ENCODE measurements around the gene DQX1.
A peak's percentile ranks its signal among the peaks of the same experiment; 100 is the strongest.

DQX1 gene

DNA sequence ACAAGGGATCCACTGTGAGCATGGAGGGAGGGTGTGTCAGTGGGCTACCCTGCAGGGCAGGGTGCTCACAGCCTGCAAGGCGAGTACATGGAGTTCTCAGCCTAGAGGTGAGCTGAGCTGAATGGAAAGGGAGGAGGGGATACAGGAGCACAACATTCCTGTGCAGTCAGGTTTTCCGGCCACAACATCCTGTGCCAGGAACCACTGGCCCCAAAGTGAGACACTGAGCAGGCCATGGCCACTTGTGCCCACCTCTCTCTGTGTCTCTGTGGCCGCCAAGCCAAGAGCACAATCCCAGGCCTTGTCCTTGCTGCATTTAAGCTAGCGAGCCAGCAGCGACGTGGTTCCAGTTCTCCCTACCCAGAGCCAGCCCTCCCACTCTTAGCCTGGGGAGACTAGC, 34.6 kb upstream of the DQX1 start:
- H3K36me3 Mint-ChIP-seq, result peaks cover 12% of the 10 kb centered on the region
- no peaks in the 10 kb centered on the region for H3K9me3 Mint-ChIP-seq
- peaks cover 26% of the 10 kb centered on the region for H3K27me3 Mint-ChIP-seq
- H3K4me3 Mint-ChIP-seq, result no peak overlapping the region
- DNase-seq, result no peak
- H3K4me1 Mint-ChIP-seq, result peaks cover 28% of the 10 kb centered on the region
- CTCF ChIA-PET, result no interaction called here
- H3K27ac Mint-ChIP-seq, result no peak overlapping the region

DNA sequence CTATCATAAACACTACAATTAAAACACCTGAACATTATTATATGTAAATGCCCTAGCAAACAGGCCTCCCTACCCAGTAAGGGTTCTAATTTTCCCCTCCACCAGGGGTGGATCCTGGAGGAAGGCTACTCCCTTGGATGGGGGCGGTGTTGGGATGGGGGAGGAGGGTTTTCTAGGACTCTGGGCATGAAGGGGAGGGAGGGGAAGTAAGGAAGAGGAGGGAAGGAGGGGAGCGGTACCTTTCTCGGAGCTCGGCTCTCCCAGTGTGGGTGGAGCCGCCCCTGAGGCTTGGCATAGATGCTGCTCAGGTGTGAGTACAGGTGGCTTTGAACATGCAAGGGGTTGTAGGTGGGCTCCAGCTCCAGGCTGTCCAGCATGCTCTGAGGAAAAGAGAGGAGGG, 33.9 kb upstream of the DQX1 start:
- H3K27me3 Mint-ChIP-seq, result peaks cover 27% of the 10 kb centered on the region
- H3K27ac Mint-ChIP-seq, result no peak overlapping the region
- DNase-seq, result no peak
- H3K4me3 Mint-ChIP-seq, result no peak overlapping the region
- H3K4me1 Mint-ChIP-seq, result peaks cover 34% of the 10 kb centered on the region
- peaks cover 12% of the 10 kb centered on the region for H3K36me3 Mint-ChIP-seq
- CTCF ChIA-PET, result interaction anchor here (0.7 to 1.2 kb wide), 3 partner anchors 10 to 16 kb away, joined by 3 read pairs; no protein-coding TSS in a partner anchor
- no peaks in the 10 kb centered on the region for H3K9me3 Mint-ChIP-seq

DNA sequence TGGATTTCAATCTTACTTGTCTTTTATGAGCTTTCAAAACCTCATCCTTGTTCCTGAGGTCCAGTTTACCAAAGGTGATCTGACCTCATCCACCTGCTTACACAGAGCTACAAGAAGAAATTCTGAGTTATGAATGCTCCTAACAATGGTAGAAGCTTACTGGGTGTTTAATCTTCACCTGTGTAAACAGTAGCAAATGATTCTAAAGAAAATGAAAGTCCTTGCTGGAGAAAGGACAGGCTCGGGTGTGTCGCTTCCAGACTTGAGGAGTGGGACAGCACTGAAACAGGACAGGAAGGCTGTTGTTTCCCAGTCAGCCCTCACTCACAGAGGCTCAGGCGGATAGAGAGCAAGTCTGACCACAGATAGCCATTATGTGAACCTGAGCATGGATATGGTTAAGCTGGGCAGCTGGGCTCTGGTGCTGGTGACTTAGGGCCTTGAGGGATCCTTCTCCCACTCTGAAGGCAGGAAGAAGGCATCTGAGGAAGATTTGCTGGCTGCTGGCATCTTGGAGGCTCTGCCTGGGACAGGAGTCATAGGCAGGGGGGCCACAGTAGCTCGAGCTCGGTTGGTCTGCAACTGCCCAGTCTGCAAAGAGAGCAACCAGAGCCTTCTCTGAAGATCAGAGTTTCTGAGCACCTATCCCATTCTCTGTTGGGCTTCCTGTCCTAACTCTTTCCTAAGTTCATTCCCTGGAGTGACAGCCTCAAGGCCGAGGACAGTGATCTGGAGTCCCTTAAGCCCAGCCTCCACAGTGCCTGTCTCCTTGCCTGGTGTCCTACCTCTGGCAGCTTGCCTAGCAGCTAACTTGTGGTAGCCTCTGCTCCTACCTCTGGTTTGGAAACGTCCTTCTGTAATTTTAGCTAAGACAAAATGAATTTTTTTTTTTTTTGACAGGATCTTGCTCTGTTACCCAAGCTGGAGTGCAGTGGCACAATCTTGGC, 32.5 kb upstream of the DQX1 start:
- Mint-ChIP-seq H3K9me3 (no peaks in the 10 kb centered on the region), H3K27me3 (peaks cover 32% of the 10 kb centered on the region), H3K4me3 (no peak overlapping the region), H3K36me3 (peaks cover 13% of the 10 kb centered on the region), H3K4me1 (peaks cover 36% of the 10 kb centered on the region), H3K27ac (no peak overlapping the region)
- no peak for DNase-seq
- CTCF ChIA-PET, result interaction anchor here (0.7 to 3.6 kb wide), 4 partner anchors 12 to 41 kb away, joined by 3 to 11 read pairs (median 3); no protein-coding TSS in a partner anchor

DNA sequence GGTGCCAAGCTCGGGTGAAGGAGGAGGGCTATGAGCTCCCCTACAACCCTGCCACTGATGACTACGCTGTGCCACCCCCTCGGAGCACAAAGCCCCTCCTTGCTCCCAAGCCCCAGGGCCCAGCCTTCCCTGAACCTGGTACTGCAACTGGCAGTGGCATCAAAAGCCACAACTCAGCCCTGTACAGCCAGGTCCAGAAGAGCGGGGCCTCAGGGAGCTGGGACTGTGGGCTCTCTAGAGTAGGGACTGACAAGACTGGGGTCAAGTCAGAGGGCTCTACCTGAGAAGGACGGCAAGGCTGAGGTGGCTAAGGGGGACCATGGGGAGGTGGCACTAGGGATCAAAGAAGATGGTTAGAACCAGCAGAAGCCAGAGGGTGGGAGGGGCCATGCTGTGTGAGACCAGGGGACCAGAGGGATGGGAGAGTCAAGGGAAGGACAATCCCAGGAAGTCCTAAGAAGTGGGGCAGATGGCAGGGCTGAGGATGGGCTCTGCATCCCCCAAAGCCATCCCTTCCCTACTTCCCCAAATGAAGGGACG, 30.9 kb upstream of the DQX1 start:
- CTCF ChIA-PET, result interaction anchor here (0.9 to 3.6 kb wide), 2 partner anchors 28 to 31 kb away, joined by 3 to 11 read pairs; no protein-coding TSS in a partner anchor
- DNase-seq, result no peak
- H3K27me3 Mint-ChIP-seq, result peaks cover 43% of the 10 kb centered on the region
- H3K4me3 Mint-ChIP-seq, result peak overlapping the region; percentile 94
- H3K4me1 Mint-ChIP-seq, result peaks cover 33% of the 10 kb centered on the region
- H3K9me3 Mint-ChIP-seq, result no peaks in the 10 kb centered on the region
- H3K27ac Mint-ChIP-seq, result peak overlapping the region; percentile 69
- peaks cover 13% of the 10 kb centered on the region for H3K36me3 Mint-ChIP-seq

DNA sequence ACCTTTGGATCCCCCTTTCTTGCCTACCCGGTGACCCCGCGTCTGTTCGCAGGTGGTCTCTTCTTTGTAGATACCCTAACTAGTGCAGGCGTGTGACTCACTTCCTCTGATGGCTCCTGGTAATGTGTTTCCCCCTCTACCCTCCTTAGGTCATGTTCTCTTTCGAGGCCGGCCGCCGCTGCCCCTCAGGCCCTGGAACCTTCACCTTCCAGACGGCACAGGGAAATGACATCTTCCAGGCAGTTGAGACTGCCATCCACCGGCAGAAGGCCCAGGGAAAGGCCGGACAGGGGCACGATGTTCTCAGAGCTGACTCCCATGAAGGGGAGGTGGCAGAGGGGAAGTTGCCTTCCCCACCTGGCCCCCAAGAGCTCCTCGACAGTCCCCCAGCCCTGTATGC, 30.1 kb upstream of the DQX1 start:
- CTCF ChIA-PET, result interaction anchor here (0.9 to 3.6 kb wide), 3 partner anchors 29 to 33 kb away, joined by 3 to 11 read pairs (median 5); no protein-coding TSS in a partner anchor
- no peak for DNase-seq
- peak overlapping the region; percentile 30 for H3K27ac Mint-ChIP-seq

DNA sequence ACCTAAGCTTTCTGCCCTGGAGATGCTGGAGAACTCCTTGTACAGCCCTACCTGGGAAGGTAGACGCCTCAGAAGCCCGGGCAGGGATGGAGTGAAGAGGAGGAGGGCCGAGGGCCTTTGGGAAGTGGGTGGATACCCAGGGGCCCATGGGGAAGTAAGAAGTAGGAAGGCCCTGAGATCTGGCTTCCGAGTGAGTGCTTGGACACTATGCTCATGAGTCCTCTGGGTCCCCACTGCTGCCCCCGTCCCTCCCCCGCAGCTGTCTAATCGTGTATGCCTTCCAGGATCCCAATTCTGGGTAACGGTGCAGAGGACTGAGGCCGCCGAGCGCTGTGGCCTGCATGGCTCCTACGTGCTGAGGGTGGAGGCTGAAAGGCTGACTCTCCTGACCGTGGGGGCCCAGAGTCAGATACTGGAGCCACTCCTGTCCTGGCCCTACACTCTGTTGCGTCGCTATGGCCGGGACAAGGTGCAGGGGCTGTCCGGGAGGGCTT, 29.6 kb upstream of the DQX1 start:
- Mint-ChIP-seq H3K4me3 (peak overlapping the region; percentile 94), H3K4me1 (peaks cover 33% of the 10 kb centered on the region), H3K27ac (peak overlapping the region; percentile 89), H3K9me3 (no peaks in the 10 kb centered on the region), H3K27me3 (peaks cover 44% of the 10 kb centered on the region), H3K36me3 (peaks cover 13% of the 10 kb centered on the region)
- DNase-seq, result no peak
- CTCF ChIA-PET, result interaction anchor here (0.9 to 3.6 kb wide), 3 partner anchors 29 to 33 kb away, joined by 3 to 11 read pairs (median 5); no protein-coding TSS in a partner anchor

More for the DNA sequence above, 30.1 kb upstream of the DQX1 start:
- Mint-ChIP-seq H3K27me3 (peaks cover 42% of the 10 kb centered on the region), H3K36me3 (peaks cover 13% of the 10 kb centered on the region), H3K9me3 (no peaks in the 10 kb centered on the region), H3K4me1 (peaks cover 33% of the 10 kb centered on the region), H3K4me3 (peak overlapping the region; percentile 94)

DNA sequence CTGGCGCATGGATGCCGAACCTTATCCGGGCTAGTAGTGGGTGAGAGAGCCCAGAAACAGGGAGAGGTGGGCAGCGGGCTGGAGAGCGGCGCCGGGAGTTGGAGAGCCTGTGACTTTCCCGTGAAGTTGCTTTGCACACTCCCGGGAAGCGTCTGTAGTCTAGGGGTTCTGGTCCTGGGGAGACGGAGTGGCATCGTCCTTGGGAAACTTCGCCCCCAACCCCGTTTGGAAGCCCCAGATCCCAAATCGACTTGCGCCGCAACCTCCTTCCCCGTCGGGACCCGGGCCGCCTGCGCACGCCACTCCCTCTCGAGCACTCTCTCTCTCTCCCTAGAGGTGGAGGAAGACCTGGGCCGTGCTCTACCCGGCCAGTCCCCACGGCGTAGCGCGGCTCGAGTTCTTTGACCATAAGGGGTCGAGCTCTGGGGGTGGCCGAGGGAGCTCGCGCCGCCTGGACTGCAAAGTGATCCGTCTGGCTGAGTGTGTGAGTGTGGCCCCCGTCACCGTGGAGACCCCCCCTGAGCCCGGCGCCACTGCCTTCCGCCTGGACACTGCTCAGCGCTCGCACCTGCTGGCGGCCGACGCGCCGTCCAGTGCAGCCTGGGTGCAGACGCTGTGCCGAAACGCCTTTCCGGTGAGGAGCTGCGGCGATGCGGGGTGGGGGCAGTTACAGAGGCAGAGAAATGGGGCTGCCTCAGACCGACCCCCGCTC, 28.9 kb upstream of the DQX1 start:
- DNase-seq, result peak; percentile 64
- H3K27me3 Mint-ChIP-seq, result peaks cover 44% of the 10 kb centered on the region
- H3K4me3 Mint-ChIP-seq, result peak overlapping the region; percentile 94

DNA sequence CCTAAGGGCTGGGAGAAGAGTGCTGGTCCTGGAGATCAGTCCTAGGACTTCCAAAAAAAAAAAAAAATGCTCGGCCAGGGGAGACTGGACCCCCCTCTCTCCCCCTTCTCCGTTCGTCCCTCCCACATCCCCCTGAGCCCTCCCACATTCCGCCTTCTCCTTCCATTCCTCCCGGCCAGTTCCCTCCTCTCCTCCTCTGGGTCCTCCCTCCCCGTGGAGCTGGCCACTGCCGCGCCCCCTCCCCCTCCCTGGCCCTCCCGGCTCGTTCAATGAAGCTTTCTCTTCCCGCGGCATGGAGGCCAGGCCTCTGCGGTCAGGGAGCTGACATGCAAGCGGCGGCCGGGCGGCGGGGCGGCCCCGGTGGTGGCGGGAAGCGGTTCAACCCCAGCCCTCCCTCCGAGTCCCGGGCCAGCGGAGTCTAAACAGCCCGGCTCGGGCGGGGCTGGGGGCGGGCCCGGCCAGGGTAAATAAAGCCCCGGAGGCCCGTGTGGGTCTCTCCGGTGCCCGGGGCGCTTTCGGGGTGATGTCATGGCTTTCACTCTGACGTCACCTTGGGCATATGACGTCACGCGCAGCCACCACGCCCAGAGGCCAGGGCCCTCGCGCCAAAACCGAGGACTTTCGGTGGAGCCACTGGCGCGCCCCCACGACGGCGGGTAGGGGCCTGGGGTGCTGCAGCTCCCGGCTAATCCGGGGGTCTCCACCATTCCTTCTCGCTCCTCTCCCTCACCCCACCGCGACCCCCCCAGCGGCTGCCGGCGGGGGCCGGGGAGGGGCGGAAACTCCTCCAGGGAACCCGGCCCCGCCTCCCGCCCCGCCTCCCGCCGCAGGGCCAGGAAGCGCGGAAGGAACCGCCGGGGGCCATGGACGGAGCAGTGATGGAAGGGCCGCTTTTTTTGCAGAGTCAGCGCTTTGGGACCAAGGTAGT, 28.1 kb upstream of the DQX1 start, which contains the start of the genes DOK1 and LOXL3:
DOK1 (plus strand) TSS at position 829 of the 928 bp plus-strand sequence; CDS start at position 864, 35 bp downstream.
LOXL3 (minus strand) TSS at position 51 of the 928 bp plus-strand sequence. CDS start 1,308 bp downstream, outside the sequence.
- DNase-seq, result peak; percentile 87
- H3K36me3 Mint-ChIP-seq, result peaks cover 13% of the 10 kb centered on the region
- no peaks in the 10 kb centered on the region for H3K9me3 Mint-ChIP-seq
- H3K27ac Mint-ChIP-seq, result peak within 1 kb of the TSS; percentile 89
- peaks cover 33% of the 10 kb centered on the region for H3K4me1 Mint-ChIP-seq
- CTCF ChIA-PET, result interaction anchor here (1.8 kb wide), 1 partner anchor 35 kb away, joined by 5 read pairs; no protein-coding TSS in a partner anchor
- peaks cover 50% of the 10 kb centered on the region for H3K27me3 Mint-ChIP-seq
- peak within 1 kb of the TSS; percentile 94 for H3K4me3 Mint-ChIP-seq

More for the DNA sequence above, 28.9 kb upstream of the DQX1 start:
- peaks cover 27% of the 10 kb centered on the region for H3K4me1 Mint-ChIP-seq
- H3K9me3 Mint-ChIP-seq, result no peaks in the 10 kb centered on the region
- CTCF ChIA-PET, result interaction anchor here (1.8 kb wide), 1 partner anchor 34 kb away, joined by 5 read pairs; no protein-coding TSS in a partner anchor
- H3K36me3 Mint-ChIP-seq, result peaks cover 13% of the 10 kb centered on the region
- peak overlapping the region; percentile 89 for H3K27ac Mint-ChIP-seq

DNA sequence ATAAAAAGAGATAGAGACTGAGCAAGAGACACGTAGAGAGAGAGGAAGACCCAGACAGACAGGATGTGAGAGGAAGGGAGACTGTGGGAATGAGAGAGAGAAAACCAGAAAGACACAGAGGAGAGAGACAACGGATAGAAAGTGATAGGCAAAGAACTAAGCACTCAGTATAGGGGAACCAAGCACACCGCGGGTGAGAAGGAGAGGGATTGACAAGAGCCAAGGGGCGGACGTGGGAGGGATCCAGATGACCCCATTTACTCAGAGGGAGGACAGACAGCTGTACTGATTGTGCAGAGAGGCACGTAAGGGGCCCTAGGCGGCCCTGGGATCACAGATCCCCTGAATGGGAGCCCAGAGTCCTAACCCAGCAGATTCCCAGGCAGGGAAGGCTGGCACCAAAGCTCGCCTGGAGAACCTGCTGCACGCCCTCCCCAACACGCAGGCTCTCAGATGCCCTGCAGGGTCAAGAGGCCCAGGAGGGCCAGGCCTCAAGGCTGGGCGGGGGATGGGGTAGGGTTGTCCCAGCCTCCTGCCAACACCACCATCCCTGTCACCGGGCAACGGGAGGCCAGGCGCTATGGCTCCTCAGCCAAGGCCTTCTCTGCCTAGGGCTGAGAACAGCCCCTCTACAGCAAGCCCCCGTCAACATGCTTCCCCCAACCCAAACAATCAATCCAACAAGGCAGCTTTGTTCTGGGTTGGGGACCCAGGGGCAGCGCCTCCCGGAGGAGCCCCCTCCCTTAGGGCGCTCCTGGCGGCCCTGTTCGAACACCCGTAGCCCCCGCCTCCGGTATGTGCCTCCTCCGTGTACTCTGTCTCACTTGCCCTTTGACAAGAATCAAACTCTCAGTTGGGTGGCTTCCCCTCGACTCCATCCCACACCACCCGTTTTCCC, 27.1 kb upstream of the DQX1 start:
- peaks cover 36% of the 10 kb centered on the region for H3K4me1 Mint-ChIP-seq
- peaks cover 13% of the 10 kb centered on the region for H3K36me3 Mint-ChIP-seq
- H3K4me3 Mint-ChIP-seq, result peak overlapping the region; percentile 65
- no peak for DNase-seq
- CTCF ChIA-PET, result no interaction called here
- H3K27ac Mint-ChIP-seq, result peak overlapping the region; percentile 77
- H3K9me3 Mint-ChIP-seq, result no peaks in the 10 kb centered on the region
- peaks cover 59% of the 10 kb centered on the region for H3K27me3 Mint-ChIP-seq

DNA sequence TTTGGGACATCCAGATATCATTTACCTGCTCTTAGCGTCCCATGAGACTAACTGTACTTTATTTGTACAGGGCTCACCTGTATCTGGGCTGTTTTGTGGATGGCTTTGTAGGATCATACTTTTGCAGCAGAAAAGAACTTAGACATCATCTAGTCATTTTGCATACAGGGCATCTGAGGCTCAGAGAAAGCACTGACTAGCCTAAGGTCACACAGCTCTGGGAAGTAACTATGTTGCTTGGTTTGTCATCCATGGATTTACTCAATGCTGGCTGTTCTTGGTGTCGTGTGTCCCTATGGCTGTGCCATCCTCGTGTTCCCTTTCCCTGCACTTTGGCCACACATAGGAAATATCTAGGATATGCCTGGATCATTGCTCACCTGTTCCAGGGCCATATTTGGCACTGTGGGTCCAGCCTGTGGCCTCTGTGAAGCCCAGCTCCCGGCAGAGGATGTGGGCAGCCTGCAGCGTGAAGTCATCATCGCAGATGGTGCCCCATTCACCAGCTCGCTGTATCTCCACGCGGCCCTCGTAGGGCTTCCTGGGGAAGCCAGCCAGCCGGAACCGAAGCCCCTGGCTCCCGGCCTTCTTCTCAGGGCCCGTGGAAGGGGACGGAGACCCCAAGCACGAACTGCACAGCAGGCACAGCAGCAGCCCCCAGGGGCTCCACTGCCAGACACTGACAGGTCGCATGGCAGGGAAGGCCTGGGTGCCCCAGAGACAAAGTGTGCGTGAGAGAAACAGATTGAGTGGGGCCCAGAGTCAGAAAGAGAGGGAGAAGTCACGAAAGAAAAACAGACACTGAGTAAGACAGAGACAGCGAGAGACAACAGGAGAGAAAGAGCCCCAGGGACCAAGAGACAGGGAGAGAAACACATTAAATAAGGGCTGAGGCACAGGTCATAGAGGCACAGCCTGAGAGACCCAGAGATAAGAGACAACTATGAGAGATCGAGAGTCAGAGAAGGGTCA, 26.2 kb upstream of the DQX1 start:
- peaks cover 34% of the 10 kb centered on the region for H3K4me1 Mint-ChIP-seq
- H3K27me3 Mint-ChIP-seq, result peaks cover 68% of the 10 kb centered on the region
- no peaks in the 10 kb centered on the region for H3K9me3 Mint-ChIP-seq
- peaks cover 11% of the 10 kb centered on the region for H3K36me3 Mint-ChIP-seq
- CTCF ChIA-PET, result interaction anchor here (0.8 to 1.8 kb wide), 3 partner anchors 20 to 35 kb away, joined by 4 read pairs; no protein-coding TSS in a partner anchor
- peak overlapping the region; percentile 55 for H3K4me3 Mint-ChIP-seq
- peak overlapping the region; percentile 43 for H3K27ac Mint-ChIP-seq
- DNase-seq, result no peak

DNA sequence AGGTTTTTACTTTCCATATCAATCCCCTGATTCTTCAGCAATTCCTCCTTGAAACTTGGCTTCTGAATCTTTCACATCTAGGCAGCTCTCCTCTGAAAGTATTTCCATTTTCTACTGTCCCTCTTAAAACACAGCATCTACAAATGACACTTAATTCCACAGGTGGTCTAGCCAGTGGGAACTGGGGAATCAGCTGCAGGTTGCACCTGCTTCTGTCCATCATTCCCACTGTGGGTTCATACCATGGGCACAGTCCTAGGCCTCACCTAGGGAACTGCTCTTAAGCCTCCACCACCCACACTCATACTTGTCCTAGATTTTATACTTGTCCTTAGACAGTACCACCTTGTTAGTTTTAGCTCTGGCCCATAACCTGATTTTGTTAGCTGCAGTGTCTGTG, 25.5 kb upstream of the DQX1 start:
- no peak overlapping the region for H3K27ac Mint-ChIP-seq
- peaks cover 75% of the 10 kb centered on the region for H3K27me3 Mint-ChIP-seq
- no peak overlapping the region for H3K4me3 Mint-ChIP-seq
- peaks cover 5% of the 10 kb centered on the region for H3K36me3 Mint-ChIP-seq
- H3K9me3 Mint-ChIP-seq, result no peaks in the 10 kb centered on the region
- CTCF ChIA-PET, result interaction anchor here (0.8 to 1.8 kb wide), 5 partner anchors 19 to 36 kb away, joined by 3 to 7 read pairs (median 4); no protein-coding TSS in a partner anchor
- peaks cover 32% of the 10 kb centered on the region for H3K4me1 Mint-ChIP-seq
- DNase-seq, result no peak
